Measurements from ENCODE around the gene NEURL1B.

The NEURL1B gene, protein sequence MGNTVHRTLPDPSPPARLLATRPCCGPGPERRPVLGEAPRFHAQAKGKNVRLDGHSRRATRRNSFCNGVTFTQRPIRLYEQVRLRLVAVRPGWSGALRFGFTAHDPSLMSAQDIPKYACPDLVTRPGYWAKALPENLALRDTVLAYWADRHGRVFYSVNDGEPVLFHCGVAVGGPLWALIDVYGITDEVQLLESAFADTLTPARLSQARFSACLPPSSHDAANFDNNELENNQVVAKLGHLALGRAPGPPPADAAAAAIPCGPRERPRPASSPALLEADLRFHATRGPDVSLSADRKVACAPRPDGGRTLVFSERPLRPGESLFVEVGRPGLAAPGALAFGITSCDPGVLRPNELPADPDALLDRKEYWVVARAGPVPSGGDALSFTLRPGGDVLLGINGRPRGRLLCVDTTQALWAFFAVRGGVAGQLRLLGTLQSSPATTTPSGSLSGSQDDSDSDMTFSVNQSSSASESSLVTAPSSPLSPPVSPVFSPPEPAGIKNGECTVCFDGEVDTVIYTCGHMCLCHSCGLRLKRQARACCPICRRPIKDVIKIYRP

DNA sequence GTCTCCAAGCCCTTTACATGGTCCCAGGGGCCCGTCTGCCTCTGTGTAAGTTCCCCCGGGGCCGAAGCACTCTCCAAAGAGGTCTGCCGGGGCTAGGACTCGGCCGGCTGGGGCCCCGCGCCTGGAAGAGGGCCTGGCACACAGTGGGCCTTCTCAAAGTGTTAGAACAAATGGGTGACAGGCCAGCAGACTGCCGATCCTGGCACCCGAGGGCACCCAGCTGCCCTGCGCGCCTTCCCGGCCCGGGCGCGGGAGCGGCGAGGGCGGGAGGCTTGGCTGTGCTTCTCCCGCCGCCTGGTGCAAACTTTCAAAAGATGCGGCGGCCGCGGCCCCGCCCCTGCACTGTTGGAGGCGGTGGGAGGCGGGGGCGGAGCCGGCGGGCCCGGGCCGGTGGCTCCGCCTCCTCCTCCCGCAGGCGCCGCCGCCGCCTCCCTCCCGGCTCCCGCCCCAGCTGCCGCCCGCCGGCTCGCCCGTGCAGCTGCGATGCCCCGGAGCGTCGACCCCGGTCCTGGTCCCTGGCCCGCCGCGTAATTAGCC, at the start of gene NEURL1B:
Gene NEURL1B, plus strand, starts transcription at position 442 of the 537 bp plus-strand sequence. CDS start 144 bp downstream, outside the sequence.
- ChIA-PET CTCF (no interaction called here), POLR2A (no interaction called here)
- DNase-seq (ENCODE audit: extremely low spot score), result peak; percentile 96
- TF ChIP-seq L3MBTL2 (conservative IDR thresholded peaks at IDR 0.05) (peak; percentile 61), FOXM1 (IDR thresholded peaks at IDR 0.05; ENCODE audit: borderline replicate concordance) (peak; percentile 98), ZNF384 (IDR thresholded peaks at IDR 0.05) (no peak)

GRCh38 chr5:172591636-172592035, 49.4 kb upstream of the NEURL1B start:
- no peak for DNase-seq (ENCODE audit: extremely low spot score)
- CTCF ChIA-PET, result no interaction called here
- TF ChIP-seq ARNT (IDR thresholded peaks at IDR 0.05), result no peak
- no peak for TF ChIP-seq NFRKB (IDR thresholded peaks at IDR 0.05)
- no peak for TF ChIP-seq SUZ12 (IDR thresholded peaks at IDR 0.05)
- no peak for TF ChIP-seq FOXA1 (IDR thresholded peaks at IDR 0.05)
- no peak for TF ChIP-seq SP1 (IDR thresholded peaks at IDR 0.05)
- TF ChIP-seq FOXK2 (IDR thresholded peaks at IDR 0.05), result no peak
- TF ChIP-seq ZNF384 (IDR thresholded peaks at IDR 0.05), result no peak
- no peak for TF ChIP-seq TARDBP (IDR thresholded peaks at IDR 0.05)
- POLR2A ChIA-PET, result no interaction called here

DNA sequence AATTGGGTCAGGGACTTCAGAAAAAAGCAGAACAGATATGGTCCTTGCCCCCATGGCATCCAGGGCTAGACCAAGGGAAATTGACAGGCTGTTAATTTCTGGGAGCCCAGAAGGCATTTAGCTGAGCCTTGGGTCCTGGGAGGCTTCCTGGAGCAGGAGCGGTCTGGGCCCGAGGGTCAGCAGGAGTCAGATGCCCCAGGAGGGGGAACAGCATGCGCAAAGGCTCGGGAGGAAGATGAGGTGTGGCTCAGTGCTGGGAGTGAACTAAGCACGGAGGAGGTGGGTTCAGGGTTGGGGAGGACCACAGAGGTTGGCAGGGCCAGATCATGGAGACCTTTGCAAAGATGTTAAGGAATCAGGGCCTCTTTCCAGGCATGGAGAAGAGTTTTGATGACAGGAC, 48.2 kb upstream of the NEURL1B start:
- ChIA-PET POLR2A (no interaction called here), CTCF (no interaction called here)
- no peak for TF ChIP-seq ZNF384 (IDR thresholded peaks at IDR 0.05)
- no peak for TF ChIP-seq HDGF (IDR thresholded peaks at IDR 0.05; ENCODE audit: borderline replicate concordance)
- TF ChIP-seq NFRKB (IDR thresholded peaks at IDR 0.05), result no peak
- no peak for TF ChIP-seq SP1 (IDR thresholded peaks at IDR 0.05)
- TF ChIP-seq FOXA1 (IDR thresholded peaks at IDR 0.05), result no peak
- no peak for TF ChIP-seq L3MBTL2 (conservative IDR thresholded peaks at IDR 0.05)
- no peak for TF ChIP-seq LEF1 (IDR thresholded peaks at IDR 0.05; ENCODE audit: borderline replicate concordance)
- no peak for TF ChIP-seq CTBP1 (IDR thresholded peaks at IDR 0.05; ENCODE audit: borderline replicate concordance)
- no peak for TF ChIP-seq FOXK2 (IDR thresholded peaks at IDR 0.05)
- TF ChIP-seq ELF4 (IDR thresholded peaks at IDR 0.05), result no peak
- TF ChIP-seq BHLHE40 (IDR thresholded peaks at IDR 0.05; ENCODE audit: borderline replicate concordance), result no peak
- DNase-seq (ENCODE audit: extremely low spot score), result no peak

GRCh38 chr5:172593306-172593705, 47.8 kb upstream of the NEURL1B start:
- TF ChIP-seq CTBP1 (IDR thresholded peaks at IDR 0.05; ENCODE audit: borderline replicate concordance), result no peak
- DNase-seq (ENCODE audit: extremely low spot score), result no peak
- CTCF ChIA-PET, result no interaction called here
- POLR2A ChIA-PET, result no interaction called here

- DNase-seq (ENCODE audit: extremely low spot score), result no peak
- no peak for TF ChIP-seq ELF4 (IDR thresholded peaks at IDR 0.05)
- no peak for TF ChIP-seq FOXM1 (IDR thresholded peaks at IDR 0.05; ENCODE audit: borderline replicate concordance)
- no peak for TF ChIP-seq L3MBTL2 (conservative IDR thresholded peaks at IDR 0.05)
- TF ChIP-seq, protein P1, sequence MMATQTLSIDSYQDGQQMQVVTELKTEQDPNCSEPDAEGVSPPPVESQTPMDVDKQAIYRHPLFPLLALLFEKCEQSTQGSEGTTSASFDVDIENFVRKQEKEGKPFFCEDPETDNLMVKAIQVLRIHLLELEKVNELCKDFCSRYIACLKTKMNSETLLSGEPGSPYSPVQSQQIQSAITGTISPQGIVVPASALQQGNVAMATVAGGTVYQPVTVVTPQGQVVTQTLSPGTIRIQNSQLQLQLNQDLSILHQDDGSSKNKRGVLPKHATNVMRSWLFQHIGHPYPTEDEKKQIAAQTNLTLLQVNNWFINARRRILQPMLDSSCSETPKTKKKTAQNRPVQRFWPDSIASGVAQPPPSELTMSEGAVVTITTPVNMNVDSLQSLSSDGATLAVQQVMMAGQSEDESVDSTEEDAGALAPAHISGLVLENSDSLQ (IDR thresholded peaks at IDR 0.05), result no peak
- no peak for TF ChIP-seq NFRKB (IDR thresholded peaks at IDR 0.05)
- TF ChIP-seq ARNT (IDR thresholded peaks at IDR 0.05), result no peak
- TF ChIP-seq SP1 (IDR thresholded peaks at IDR 0.05), result no peak
- TF ChIP-seq HDGF (IDR thresholded peaks at IDR 0.05; ENCODE audit: borderline replicate concordance), result no peak
- no peak for TF ChIP-seq LEF1 (IDR thresholded peaks at IDR 0.05; ENCODE audit: borderline replicate concordance)
- no peak for TF ChIP-seq FOXK2 (IDR thresholded peaks at IDR 0.05)
- TF ChIP-seq CTBP1 (IDR thresholded peaks at IDR 0.05; ENCODE audit: borderline replicate concordance), result no peak
- TF ChIP-seq SUZ12 (IDR thresholded peaks at IDR 0.05), result no peak
- CTCF ChIA-PET, result no interaction called here
- POLR2A ChIA-PET, result no interaction called here
Observed at GRCh38 chr5:172593721-172594235, 47.3 kb upstream of the NEURL1B start.

GRCh38 chr5:172594431-172594830, 46.6 kb upstream of the NEURL1B start:
- ChIA-PET POLR2A (no interaction called here), CTCF (no interaction called here)
- DNase-seq (ENCODE audit: extremely low spot score), result no peak
- TF ChIP-seq ZNF384 (IDR thresholded peaks at IDR 0.05) (no peak), L3MBTL2 (conservative IDR thresholded peaks at IDR 0.05) (no peak), NFRKB (IDR thresholded peaks at IDR 0.05) (no peak), SUZ12 (IDR thresholded peaks at IDR 0.05) (no peak), LEF1 (IDR thresholded peaks at IDR 0.05; ENCODE audit: borderline replicate concordance) (no peak), FOXA1 (IDR thresholded peaks at IDR 0.05) (no peak)

DNA sequence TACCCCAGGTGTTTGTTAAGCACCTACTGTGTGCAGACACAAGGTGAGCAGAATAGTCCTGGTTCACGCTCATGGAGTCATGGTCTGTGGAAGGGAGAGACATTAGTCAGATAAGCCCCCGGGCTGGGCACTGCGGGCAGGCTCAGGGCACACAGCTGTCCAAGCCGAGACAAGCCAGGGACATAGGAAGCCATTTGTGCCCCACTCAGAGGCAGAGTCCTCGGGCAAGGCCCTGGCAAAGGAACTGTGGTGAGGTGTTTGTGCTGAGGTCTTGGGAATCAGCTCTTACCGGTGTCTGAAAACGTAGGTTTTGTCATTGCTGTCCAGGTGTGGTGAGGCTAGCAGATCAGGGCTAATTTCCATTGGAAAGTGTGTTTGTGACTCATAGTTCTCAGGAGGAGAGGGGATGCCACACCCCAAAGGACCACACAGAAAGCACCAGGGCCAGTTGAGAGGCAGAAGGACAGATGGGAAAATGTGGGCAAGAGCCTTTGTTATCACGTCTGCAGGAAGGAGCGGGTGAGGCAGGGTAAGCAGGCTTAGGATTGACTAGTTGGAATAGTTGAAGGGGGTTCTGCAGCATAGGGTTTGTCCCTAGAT, 46.1 kb upstream of the NEURL1B start:
- no peak for DNase-seq (ENCODE audit: extremely low spot score)
- CTCF ChIA-PET, result no interaction called here
- TF ChIP-seq ELF4 (IDR thresholded peaks at IDR 0.05) (no peak), FOXA1 (IDR thresholded peaks at IDR 0.05) (no peak), TARDBP (IDR thresholded peaks at IDR 0.05) (no peak), ARNT (IDR thresholded peaks at IDR 0.05) (no peak), FOXM1 (IDR thresholded peaks at IDR 0.05; ENCODE audit: borderline replicate concordance) (no peak), LEF1 (IDR thresholded peaks at IDR 0.05; ENCODE audit: borderline replicate concordance) (no peak), SP1 (IDR thresholded peaks at IDR 0.05) (no peak)
- POLR2A ChIA-PET, result no interaction called here

Data from HEK293T (cell line).